ENCODE results near the gene ATP6V0D1.

GRCh38 chr16:67395105-67395457 lies 85.9 kb downstream of the ATP6V0D1 start:
- no peak for TF ChIP-seq CTCF (conservative IDR thresholded peaks at IDR 0.05; ENCODE audit: low read depth in 2 of 2)
- no peak for TF ChIP-seq POLR2AphosphoS5 (IDR thresholded peaks at IDR 0.05; ENCODE audit: low read depth)
- no peak for TF ChIP-seq JUNB (IDR thresholded peaks at IDR 0.05; ENCODE audit: unreplicated experiment)
- no peak for TF ChIP-seq CREB1 (CRISPR knock-in tag; IDR thresholded peaks at IDR 0.05; ENCODE audit: low read depth)
- TF ChIP-seq REST (IDR thresholded peaks at IDR 0.05; ENCODE audit: unreplicated experiment) = no peak
- no peak for TF ChIP-seq ETS1 (IDR thresholded peaks at IDR 0.05)
- no peak for TF ChIP-seq EZH2 (IDR thresholded peaks at IDR 0.05; ENCODE audit: low read depth, unreplicated experiment)
- TF ChIP-seq EZH2phosphoT487 (IDR thresholded peaks at IDR 0.05; ENCODE audit: unreplicated experiment) = no peak
- no peak for TF ChIP-seq ZNF331 (CRISPR knock-in tag; IDR thresholded peaks at IDR 0.05; ENCODE audit: low read depth)
- TF ChIP-seq ZNF462 (CRISPR knock-in tag; IDR thresholded peaks at IDR 0.05) = no peak
- TF ChIP-seq NANOG (IDR thresholded peaks at IDR 0.05; ENCODE audit: borderline replicate concordance) = no peak
- no peak for TF ChIP-seq ZNF114 (CRISPR knock-in tag; IDR thresholded peaks at IDR 0.05)
- TF ChIP-seq STAT1 (IDR thresholded peaks at IDR 0.05; ENCODE audit: unreplicated experiment) = no peak
